ENCODE measurements around the gene SRGAP2.
"Not testable (repeated sequence)": the region's sequence is repeated elsewhere in the genome, so short reads cannot be mapped to it uniquely, and the experiment has no call there.

SRGAP2 gene

DNA sequence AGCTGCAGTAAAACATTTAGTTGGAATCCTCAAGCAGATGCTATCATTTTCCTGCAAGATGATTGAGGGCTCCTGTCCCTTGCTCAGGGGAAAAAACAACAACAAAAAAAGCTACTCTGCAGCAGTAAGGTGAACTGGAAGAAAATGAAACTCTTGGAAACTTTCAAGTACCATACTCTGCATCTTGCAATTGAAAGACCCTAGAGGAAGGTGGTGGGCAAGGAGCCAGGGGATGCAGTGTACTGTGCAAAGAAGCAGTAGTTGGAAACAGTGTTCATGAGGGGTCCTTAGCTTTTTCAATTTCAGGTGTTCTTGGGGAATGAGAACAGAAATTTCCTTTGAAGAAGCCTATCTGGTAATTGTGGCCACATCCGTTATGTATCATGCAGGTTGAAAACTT, 7.5 kb downstream of the SRGAP2 start:
- DNase-seq, result not testable (repeated sequence)

DNA sequence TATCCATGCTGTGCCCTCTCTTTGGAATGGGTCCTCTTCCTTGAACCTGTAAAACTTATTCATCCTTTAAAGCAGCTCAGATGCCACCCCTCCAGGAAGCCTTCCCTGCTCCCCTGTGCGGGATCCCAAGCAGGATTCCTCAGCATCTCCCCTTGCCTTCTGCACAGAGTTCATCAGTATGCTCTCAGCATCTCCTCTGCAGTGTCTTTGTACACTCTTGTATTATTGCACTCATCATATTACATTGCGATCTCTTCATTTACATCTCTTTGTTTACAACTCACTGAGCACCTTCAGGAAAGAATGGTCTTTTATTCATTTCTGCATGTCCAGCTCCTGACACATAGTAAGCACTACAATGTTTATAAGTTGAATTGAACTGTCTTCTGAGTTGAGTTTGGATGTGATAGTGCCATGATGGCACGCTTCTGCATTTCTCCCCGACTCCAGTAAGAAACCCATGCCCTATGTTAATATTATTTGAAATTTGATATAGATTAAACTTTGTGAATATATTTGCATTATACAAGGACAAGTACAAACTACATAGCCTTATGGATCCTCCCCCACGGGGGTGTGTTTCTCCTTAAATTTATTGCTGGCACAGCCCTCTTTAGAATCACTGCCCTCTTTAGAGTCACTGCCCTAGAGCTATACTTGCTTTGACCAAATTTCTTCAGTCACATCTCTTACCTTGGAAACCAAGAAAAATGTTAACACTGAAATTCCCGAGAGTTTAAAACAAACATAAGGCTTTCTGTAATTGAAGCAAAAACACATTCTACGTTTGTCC, 12.5 kb downstream of the SRGAP2 start:
- DNase-seq, result not testable (repeated sequence)

DNA sequence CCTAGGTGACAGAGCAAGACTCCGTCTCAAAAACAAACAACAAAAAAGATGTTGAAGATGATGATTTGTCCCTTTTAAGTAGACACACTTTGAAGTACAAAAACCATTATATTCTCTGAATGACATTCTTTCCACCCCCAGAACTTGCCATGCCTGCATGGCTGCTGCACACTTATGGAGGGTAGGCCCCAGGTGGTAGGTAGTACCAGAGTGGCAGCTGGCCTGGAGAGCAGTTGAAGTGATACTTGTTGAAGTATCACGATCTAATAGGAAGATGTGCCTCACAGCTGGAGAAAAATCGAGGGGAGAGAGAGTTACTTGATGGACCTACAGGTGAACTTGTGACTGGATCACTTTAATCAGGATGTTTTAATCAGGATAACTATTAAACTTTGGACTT, 14.9 kb downstream of the SRGAP2 start:
- not testable (repeated sequence) for DNase-seq

DNA sequence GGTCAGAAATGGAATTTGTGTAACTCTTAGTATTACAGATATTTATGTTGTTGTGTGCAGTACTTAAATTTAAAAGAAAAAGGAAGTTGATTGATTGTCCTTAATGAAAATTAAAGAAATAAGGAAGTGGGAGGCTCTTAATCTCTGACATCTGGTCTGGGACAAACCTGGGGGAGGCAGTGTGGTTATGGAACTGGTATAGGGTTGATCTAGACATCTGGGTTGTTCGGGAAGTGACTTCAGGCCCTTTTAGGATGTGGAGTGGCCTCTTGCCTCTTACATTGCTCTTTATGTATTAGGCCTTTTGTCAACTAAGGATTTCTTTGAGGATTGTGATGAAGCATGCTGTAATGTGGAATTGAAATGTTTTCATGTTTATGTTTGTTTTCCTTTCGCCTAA, 15.4 kb downstream of the SRGAP2 start:
- not testable (repeated sequence) for DNase-seq

DNA sequence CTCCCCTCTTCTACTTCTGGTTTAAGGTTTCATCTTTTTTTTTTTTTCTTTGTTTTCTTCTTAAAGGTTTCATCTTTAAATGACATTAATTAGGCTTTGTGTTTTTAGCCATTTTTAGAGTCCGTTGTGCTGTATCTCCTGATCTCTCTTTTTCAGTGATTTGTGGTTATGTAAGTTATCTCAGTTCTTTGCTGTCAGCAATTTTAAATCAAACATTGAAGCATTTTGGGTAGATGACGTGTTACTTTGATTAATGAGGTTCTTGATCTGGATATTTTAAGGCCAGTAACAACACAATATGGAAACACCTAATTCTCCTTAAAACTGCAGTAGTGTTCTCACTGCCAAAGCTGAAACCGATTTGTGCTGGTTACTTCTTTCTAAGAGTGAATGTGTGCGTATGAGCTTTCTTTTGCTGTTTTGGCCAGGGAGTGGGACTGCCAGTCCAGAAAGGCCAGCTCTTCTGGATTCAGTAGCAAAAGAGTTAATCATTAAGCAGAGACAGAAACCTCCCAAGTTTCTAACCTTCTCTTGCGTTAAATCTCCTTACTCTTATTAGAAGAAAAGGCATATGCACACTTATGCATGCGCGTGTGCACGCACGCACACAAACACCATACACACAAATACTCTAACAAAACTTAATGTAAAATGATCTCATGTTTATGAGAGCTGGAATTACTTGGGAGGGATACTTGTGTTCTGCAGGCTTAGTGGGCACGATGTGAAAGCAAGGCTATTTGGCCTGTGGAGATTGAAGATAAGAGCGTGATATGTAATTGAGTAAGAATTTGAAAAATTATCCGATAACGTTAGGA, 16.4 kb downstream of the SRGAP2 start:
- DNase-seq, result not testable (repeated sequence)

DNA sequence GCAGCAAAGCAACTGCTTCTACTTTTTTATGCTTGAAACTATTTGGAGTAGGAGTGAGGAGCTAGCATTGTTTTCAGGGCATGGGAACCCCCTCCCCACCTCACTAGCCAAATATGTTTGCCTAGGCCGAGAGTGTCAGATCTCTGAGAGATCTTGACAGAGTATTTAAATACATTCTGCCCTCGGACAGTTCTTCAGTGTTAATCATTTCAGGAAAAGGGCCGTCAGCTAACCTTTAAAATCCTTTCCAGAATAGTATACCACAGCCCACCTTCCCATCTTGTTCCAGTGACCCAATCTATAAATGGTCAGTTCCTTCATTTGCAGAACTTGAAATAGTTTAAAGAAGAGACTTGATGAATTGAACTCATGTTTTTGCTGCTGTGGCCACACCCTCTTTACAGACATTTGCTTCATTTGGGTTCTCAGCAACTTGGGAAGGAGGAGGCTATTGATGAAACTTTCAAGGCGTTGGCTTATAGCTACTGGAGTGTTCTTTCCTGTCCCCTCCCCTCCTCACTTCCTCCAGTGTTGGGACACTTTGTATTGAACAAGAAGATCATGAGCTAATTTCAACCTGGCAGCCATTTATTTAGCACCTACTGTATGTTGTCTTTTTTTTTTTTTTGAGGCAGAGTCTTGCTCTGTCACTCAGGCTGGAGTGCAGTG, 17.1 kb downstream of the SRGAP2 start:
- DNase-seq, result not testable (repeated sequence)

DNA sequence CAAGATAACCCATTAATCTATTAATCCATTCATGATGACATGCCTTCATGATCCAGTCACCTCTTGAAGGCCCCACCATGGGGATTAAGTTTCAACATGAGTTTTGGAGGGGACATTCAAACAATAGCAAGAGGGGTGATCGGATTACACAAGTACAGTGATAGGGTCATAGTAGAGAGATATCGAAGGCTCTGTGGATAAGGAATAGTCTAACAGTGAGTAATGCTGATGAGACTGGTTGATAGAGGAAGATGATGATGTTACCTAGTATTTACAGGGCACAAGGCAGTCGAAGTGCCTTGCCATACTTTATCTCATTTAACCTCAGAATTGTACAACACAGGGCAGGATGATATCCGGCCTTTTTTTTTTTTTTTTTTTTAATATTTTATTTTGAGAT, 18.2 kb downstream of the SRGAP2 start:
- not testable (repeated sequence) for DNase-seq

DNA sequence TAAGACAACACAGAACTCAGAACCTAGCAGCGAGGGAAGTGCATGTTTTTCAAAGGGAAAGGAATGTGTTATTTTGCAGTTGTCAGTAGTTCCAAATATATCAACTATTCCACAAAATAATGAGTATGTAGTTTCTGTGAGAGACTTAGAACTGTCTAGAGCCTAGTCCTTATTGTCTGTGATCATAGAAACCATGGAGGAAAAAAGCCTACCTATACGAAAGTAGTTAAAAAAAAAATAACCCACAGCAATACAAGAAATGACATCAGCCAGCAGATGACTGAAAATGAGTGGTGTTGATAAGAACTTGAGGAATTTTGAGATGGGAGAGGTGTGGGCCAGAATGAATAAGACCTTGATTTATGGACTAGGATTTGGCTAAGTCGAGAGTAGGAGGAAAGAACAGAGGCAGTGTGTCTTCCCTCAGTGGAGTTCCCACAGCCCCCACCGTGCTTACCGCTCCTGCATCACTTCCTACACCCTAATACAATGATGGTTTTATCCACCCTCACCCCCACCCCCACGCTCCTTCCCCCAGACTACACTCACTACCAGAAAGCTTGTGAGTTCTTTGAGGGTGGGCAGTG, 20.9 kb downstream of the SRGAP2 start:
- DNase-seq, result not testable (repeated sequence)

DNA sequence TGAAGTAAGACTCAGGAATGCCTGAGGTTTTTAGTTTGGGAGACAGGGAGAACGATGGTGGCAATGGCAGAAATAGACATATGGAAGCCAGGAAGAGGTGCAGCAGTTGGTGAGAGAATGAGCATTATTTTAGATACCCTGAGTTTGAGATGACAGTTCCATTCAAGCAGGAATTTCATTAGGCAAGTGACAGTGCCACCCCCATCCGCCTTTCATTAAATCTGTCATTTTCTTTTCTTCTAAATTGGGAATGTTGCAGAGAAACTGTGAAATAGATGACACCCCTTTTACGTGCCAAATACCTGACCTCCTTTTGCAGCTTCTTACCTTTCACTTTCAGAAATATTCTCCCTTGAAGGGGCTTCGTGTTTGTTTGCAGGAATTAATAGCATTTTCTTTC, 22.0 kb downstream of the SRGAP2 start:
- not testable (repeated sequence) for DNase-seq

DNA sequence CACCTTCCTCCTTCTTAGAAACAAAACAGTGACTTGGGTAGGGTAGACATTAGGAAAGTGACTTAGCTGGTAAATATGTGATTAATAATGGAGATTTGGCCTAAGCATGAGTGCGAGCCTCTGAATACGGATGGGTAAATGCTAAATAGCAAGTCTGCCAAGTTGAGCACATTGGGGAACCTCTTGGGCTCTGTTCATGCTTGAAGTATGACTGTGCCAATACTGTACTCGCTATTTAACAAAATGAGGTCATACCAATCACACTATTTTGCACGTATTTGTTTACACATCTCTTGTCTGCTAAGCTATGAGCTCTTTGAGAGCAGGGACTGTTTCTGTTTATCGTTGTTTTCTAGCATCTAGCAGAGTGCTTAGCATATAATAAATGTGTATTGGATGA, 23.5 kb downstream of the SRGAP2 start:
- DNase-seq, result not testable (repeated sequence)

DNA sequence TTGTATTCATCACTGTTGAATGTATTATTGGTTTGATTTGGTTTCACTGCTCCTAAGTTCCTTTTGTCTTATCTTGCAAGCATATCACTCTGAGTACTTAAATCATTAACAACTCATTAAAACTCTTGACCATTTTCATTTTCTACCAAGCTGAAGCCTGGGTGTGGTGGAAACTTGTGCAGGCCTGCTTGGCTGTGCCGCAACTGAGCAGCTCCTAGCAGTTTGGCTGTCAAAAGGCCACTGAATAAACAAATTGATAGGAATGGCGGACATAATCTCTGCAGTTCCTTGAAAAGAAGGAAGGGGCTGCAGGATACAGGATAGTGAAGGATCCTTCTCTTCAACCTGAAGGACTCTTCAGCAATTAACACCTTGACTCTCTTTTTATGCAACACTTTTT, 25.9 kb downstream of the SRGAP2 start:
- not testable (repeated sequence) for DNase-seq

DNA sequence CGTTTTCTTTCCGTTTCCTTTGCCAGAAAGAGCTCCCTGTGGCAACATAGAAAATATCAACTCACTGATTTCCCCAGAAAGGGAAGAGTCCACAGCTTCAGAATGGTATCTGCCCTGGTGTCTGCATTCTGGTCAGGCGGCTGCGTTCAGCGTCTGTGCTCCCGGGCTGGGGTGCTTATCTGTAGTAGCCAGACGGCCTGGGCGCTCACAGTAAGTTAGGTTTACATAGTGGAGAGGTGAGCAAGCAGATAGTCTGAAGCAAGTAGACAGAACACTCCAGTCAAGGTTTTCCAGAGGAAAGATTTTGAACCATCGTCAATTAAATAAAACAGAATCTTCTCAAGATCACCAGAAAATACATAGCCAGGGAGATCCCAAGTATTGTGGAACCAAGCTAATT, 28.6 kb downstream of the SRGAP2 start:
- not testable (repeated sequence) for DNase-seq

DNA sequence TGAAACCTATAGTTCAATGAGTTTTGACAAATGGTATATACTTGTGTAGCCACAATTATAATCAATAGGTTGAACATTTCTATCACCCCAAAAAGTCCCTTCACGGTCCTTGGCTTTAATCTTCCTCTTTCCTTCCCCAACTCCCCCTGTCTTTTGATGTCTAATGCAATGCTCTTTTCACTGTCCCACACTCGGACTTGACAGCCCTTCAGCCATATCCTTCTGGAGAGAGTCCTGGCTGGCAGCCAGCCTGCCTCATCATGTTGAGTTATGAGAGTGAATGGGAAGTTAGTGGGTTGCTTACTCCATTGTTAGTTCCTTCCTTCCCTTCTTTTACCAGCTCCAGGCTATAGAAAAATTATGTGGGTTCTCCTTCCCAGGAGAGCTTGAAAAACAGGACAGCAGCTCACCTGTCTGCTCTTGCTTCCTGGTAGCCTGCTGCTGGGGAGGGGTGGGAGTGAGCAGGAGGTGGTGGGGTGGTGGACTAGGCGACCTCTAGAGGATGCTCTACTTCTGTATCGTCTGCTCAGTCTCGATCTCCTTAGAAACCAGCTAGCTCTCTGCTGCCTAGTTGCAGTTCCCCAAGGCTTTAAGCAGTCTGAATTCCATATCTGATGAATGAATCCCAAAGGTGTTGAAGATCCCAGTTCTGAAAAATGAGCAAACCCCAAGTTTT, 29.8 kb downstream of the SRGAP2 start:
- DNase-seq, result not testable (repeated sequence)

DNA sequence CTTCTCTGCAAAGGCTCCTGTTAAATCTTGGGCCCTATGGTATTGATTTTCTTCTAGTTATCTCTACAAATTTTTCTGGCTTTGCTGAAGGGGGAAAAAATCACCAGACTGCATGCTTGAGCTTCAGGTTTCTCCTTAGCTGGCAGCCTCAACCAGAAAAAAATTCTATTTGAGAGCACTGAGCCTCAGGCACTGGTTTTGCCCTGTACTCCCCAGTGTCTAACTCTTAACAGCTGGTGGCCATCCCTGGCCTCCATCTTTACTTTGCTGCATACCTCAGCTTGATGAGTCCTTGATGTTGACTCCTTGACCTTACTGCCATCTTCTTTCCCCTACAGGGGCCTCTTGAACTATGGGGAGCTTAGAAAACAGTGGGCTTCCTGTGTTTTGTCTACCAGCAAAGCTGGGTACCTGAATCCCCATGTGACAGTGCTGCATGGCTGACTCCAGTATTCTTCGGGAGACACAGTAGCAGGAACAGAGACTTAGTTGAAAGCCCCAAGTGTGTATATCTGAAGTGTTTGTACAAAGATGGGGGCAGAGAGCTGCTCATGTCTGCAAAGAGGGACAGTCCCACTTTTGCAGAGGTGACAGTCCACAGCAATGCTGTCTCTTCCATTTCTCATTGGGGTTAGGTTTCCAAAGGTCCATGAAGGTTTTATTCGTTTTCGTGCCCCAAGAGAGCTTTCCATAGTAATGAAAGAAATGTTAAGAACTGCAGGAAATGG, 31.0 kb downstream of the SRGAP2 start:
- DNase-seq, result not testable (repeated sequence)

DNA sequence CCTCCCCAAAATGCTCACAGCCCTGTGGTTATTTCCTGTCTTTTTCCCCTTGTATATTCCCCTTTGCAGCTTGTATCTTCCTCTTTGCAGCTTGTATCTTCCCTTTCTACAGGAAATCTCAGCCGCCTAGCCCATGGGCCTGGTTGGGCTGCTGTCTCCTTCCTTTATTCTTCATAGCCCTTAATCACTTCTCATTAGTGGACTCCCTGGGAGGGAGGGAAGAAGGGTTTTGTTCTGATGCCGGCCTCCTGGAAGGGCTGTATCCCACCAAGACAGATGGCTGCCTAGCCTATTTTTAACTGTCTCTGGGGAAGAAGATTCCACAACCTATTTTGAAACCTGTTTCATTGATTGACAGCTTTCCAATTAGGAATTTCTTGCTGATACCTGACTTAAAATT, 31.8 kb downstream of the SRGAP2 start:
- not testable (repeated sequence) for DNase-seq

DNA sequence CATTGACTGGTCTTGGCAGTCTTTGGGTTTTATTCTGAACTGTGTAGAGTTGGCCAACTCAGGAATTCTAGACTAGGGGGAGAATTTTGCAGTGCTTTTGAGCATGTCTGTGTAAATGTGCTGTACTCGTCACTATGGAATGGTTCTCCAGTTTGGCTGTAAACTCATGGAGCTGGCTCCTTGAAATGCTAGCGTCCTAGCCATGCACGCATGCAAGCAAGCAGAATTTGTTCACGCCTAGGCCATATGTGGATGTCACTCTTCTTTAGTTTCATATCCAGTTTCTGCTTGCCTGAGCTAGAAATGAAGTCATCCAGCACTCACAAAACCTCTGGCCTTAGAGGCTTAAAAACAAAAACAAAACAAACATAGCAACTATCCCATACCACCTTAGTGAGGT, 36.9 kb downstream of the SRGAP2 start:
- not testable (repeated sequence) for DNase-seq

DNA sequence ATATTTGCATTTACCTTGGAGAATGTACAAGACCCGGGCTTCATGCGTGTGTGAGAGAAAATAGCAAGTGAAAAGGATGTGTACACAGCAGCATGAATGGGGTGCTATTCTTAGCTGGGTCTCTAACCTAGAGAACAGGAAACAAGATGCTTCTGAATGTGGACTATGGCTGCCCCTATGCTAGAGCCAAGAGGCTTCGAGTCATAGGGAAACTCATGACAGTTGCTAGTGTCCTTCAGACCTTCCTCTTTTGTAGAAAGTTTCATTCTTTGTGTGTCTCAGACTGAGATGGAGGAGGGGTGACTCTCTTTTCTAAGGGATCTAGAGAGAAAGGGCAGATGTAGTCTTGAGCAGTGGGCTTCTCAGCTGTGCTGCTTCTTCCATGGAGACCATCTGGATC, 40.0 kb downstream of the SRGAP2 start:
- DNase-seq, result not testable (repeated sequence)

DNA sequence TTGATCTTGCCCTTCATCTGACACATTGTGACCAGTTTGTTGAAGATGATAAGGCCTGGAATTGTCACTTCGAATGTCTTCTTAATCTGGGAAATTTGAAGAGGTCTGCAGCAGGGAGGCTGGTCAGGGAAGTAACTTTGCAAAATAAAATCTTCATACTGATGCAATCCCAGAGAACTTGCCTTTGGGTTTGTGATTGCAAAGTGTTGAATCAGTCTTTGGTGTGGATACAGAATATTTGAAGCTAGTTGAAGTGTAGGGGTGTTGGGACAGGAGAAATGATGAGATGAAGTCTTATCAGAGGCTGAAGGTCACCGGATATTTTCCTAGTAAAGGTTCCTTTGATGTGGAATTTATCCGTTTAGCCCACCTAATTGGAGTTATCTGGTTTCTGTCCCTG, 42.1 kb downstream of the SRGAP2 start:
- DNase-seq, result not testable (repeated sequence)

DNA sequence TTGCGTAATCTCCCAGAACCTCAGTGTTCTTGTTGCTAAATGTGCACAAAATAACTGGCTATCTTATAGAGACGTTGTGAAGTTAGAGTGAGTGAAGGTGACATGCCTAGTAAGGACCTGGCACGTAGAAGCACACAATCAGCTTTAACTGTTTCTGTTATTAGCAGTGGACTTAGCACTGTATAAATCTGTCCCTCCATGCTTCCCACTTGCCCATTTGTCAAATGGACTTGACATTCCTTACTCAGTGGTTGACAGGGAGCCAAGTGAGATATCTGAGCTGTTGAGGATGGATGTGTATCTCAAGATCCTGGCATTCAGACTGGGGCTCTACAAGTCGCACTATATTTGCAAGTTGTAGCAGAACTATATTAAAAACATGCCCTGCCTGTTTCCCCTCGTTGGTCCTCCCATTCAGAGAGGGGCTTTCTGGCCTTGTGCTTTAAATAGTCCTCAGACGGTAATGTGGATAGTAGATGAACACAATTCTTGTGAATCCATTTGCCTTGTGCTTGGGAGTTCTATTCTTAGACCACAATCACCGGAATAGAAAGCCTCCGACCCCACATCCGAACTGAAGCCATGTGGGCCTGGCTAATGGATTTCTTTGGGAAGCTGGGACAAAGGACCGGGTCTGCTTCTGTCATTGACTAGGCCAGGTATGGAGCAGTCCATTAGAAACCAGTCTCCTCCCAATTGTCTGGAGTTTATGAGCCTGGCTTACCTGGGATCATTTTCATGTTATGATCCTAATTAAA, 43.0 kb downstream of the SRGAP2 start:
- not testable (repeated sequence) for DNase-seq

DNA sequence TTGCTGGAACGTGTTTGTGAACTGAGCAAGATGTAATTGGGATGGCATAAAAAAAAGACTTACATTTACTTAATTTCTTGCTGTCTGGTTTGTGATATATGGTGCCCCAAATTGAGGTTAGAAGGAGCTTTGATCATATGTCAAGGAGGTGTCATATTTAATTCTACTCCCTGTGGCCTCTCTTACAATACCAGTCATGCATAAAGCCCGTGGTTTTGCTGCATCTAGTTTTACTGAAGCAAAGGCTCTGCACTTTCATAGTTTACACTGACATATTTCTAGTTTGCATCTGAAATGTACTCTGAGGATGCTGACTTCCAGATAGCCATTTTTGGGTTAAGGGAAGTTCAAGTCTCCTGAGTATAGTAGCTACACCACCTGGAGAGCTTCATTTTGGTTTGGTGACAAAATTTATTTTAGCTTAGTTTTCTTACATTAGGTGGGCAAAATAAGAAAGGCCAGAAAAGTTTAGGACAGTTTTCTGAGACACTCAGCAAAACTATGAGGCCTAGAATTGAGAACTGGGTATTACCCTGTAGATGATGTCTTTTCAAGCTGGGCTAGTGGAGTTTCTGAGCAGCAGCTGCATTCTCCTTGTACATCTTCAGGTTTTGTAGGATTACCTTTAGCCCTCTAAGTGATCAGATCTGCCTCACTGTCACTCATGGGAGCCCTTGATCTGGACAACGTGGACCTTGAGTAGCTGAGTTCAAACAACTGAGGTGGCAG, 47.8 kb downstream of the SRGAP2 start:
- DNase-seq, result not testable (repeated sequence)

Measured in NCI-H1436 (cell line).